ENCODE results near the gene TBKBP1. TPM values are rescaled to one million over a fixed set of nuclear protein-coding genes. Genes with fewer than 3 reads are reported as not detected.
"Not testable (repeated sequence)": the region's sequence is repeated elsewhere in the genome, so short reads cannot be mapped to it uniquely, and the experiment has no call there.

The TBKBP1 gene
- total RNA-seq, 4 donors from 2014 or later: 4.0 to 15.6 (median 10.5) TPM

GRCh38 chr17:47682138-47682537, 11.8 kb upstream of the TBKBP1 start:
- no peak for ATAC-seq (ENCODE audit: low FRiP score)
- DNase-seq (ENCODE audit: low spot score): no peak
- TF ChIP-seq CTCF (IDR thresholded peaks at IDR 0.05): no peak

GRCh38 chr17:47682727-47683126, 11.2 kb upstream of the TBKBP1 start:
- ATAC-seq (ENCODE audit: low FRiP score); DNase-seq (ENCODE audit: low spot score): not testable (repeated sequence)

GRCh38 chr17:47684025-47684424, 9.9 kb upstream of the TBKBP1 start:
- ATAC-seq (ENCODE audit: low FRiP score) (no peak), DNase-seq (ENCODE audit: low spot score) (no peak)
- no peak for TF ChIP-seq CTCF (IDR thresholded peaks at IDR 0.05)

- no peak for ATAC-seq (ENCODE audit: low FRiP score)
- no peak for DNase-seq (ENCODE audit: low spot score)
- no peak for TF ChIP-seq CTCF (IDR thresholded peaks at IDR 0.05)
Measured at GRCh38 chr17:47684535-47685193, 9.3 kb upstream of the TBKBP1 start.

- no peak for TF ChIP-seq CTCF (IDR thresholded peaks at IDR 0.05)
- DNase-seq (ENCODE audit: low spot score) (no peak), ATAC-seq (ENCODE audit: low FRiP score) (no peak)
Measured at GRCh38 chr17:47685556-47686275, 8.2 kb upstream of the TBKBP1 start.

- no peak for TF ChIP-seq CTCF (IDR thresholded peaks at IDR 0.05)
- ATAC-seq (ENCODE audit: low FRiP score) (peak; percentile 48), DNase-seq (ENCODE audit: low spot score) (no peak)
Measured at GRCh38 chr17:47686276-47686635, 7.7 kb upstream of the TBKBP1 start.

GRCh38 chr17:47686664-47687327, 7.2 kb upstream of the TBKBP1 start:
- DNase-seq (ENCODE audit: low spot score) (no peak), ATAC-seq (ENCODE audit: low FRiP score) (peak; percentile 30)
- TF ChIP-seq CTCF (IDR thresholded peaks at IDR 0.05): no peak
